HEK293 (cell line): ENCODE results near the gene NXPH1.

Source experiments
- CTCF ChIA-PET: fragments of 350-600 bp; formaldehyde crosslinking; extraction: SDS; loops from one replicate; lab custom pipeline; 2021; ENCODE audit warnings: antibody characterized with exemption; lab: Yijun Ruan, JAX
- POLR2A ChIA-PET: fragments of 300-600 bp; formaldehyde crosslinking; extraction: SDS; loops from one replicate; lab custom pipeline; 2020; ENCODE audit warnings: antibody characterized with exemption, inconsistent platforms; lab: Yijun Ruan, JAX
- H3K27ac ChIP-seq: fragments of 200-500 bp; sonication (Bioruptor generic); 2 replicates; pipeline ENCODE4 v1.5.1; 2014; ENCODE audit warnings: low read depth, low read length, control low read depth, inconsistent platforms; ENCODE audit errors: extremely low read depth
- H3K36me3 ChIP-seq, 2 experiments: fragments of 200-500 bp in 1 of 2; sonication (Bioruptor generic) in 1 of 2; 1 replicate in 1 of 2; 2 replicates in 1 of 2; pipeline ENCODE4 v1.5.1; 2014 to 2017; ENCODE audit warnings: inconsistent platforms in 2 of 2, low read length in 2 of 2; ENCODE audit not compliant: control insufficient read depth in 2 of 2, insufficient read depth in 1 of 2
- H3K4me1 ChIP-seq: fragments of 200-500 bp; sonication (Bioruptor generic); 2 replicates; pipeline ENCODE4 v1.5.1; 2014; ENCODE audit warnings: mild to moderate bottlenecking, low read length, inconsistent platforms; ENCODE audit not compliant: control insufficient read depth, insufficient read depth
- H3K4me3 ChIP-seq: 2 replicates; pipeline ENCODE4 v1.5.1; 2011; ENCODE audit warnings: low read depth, mild to moderate bottlenecking, control low read depth, low read length, moderate library complexity
- H3K9me3 ChIP-seq: fragments of 200-500 bp; sonication (Bioruptor generic); 2 replicates; pipeline ENCODE4 v1.5.1; 2014; ENCODE audit warnings: low read depth, low read length, inconsistent platforms; ENCODE audit not compliant: control insufficient read depth, insufficient read depth
- MEIS1 ChIP-seq: sonication (generic); formaldehyde crosslinking; IDR thresholded peaks from 2 replicates; pipeline ENCODE4 v1.8.1; 2022; ENCODE audit warnings: missing genetic modification reagents, mild to moderate bottlenecking, borderline replicate concordance
- REPIN1 ChIP-seq: fragments of 450-650 bp; formaldehyde crosslinking; IDR thresholded peaks from 2 replicates; pipeline ENCODE4 v1.5.1; 2017; ENCODE audit warnings: missing biosample characterization, missing genetic modification characterization, low read depth
- YY1 ChIP-seq: fragments of 450-650 bp; formaldehyde crosslinking; IDR thresholded peaks from 2 replicates; pipeline ENCODE4 v1.5.1; 2018; ENCODE audit warnings: missing biosample characterization, missing genetic modification characterization
- ZNF112 ChIP-seq: fragments of 450-650 bp; formaldehyde crosslinking; IDR thresholded peaks from 2 replicates; pipeline ENCODE4 v1.5.0; 2017; ENCODE audit warnings: missing biosample characterization, missing genetic modification characterization
- ZNF140 ChIP-seq: fragments of 450-650 bp; formaldehyde crosslinking; IDR thresholded peaks from 2 replicates; pipeline ENCODE4 v1.5.1; 2016; ENCODE audit warnings: missing biosample characterization, missing genetic modification characterization
- ZNF335 ChIP-seq: fragments of 450-650 bp; formaldehyde crosslinking; conservative IDR thresholded peaks from 2 replicates; pipeline ENCODE4 v1.5.1; 2016; ENCODE audit warnings: missing biosample characterization, missing genetic modification characterization
- ZNF600 ChIP-seq: fragments of 450-650 bp; formaldehyde crosslinking; IDR thresholded peaks from 2 replicates; pipeline ENCODE4 v1.5.1; 2016; ENCODE audit warnings: missing biosample characterization, missing genetic modification characterization
- ZNF629 ChIP-seq: fragments of 450-650 bp; formaldehyde crosslinking; IDR thresholded peaks from 2 replicates; pipeline ENCODE4 v1.5.1; 2017; ENCODE audit warnings: missing biosample characterization, missing genetic modification characterization
- ZNF785 ChIP-seq: fragments of 450-650 bp; formaldehyde crosslinking; IDR thresholded peaks from 2 replicates; pipeline ENCODE4 v1.5.1; 2016; ENCODE audit warnings: missing biosample characterization, missing genetic modification characterization
- ZNF792 ChIP-seq: fragments of 450-650 bp; formaldehyde crosslinking; IDR thresholded peaks from 2 replicates; pipeline ENCODE4 v1.5.1; 2016; ENCODE audit warnings: missing biosample characterization, missing genetic modification characterization
- TF ChIP-seq, protein P1 (sequence below): fragments of 450-650 bp; formaldehyde crosslinking; conservative IDR thresholded peaks from 2 replicates; pipeline ENCODE4 v1.5.1; 2016; ENCODE audit warnings: low read depth, missing biosample characterization, missing genetic modification characterization
- TF ChIP-seq, protein P2 (sequence below): fragments of 450-650 bp; formaldehyde crosslinking; IDR thresholded peaks from 2 replicates; pipeline ENCODE4 v1.5.1; 2016; ENCODE audit warnings: missing biosample characterization, missing genetic modification characterization, borderline replicate concordance
- TF ChIP-seq, protein P3 (sequence below): fragments of 450-650 bp; formaldehyde crosslinking; IDR thresholded peaks from 2 replicates; pipeline ENCODE4 v1.5.1; 2016; ENCODE audit warnings: missing biosample characterization, missing genetic modification characterization
- TF ChIP-seq, protein P4 (sequence below): fragments of 450-650 bp; formaldehyde crosslinking; IDR thresholded peaks from 2 replicates; pipeline ENCODE4 v1.5.1; 2016; ENCODE audit warnings: missing biosample characterization, missing genetic modification characterization
- TF ChIP-seq, protein P5 (sequence below): fragments of 450-650 bp; formaldehyde crosslinking; IDR thresholded peaks from 2 replicates; pipeline ENCODE4 v1.5.1; 2016; ENCODE audit warnings: missing biosample characterization, missing genetic modification characterization

The NXPH1 gene

DNA sequence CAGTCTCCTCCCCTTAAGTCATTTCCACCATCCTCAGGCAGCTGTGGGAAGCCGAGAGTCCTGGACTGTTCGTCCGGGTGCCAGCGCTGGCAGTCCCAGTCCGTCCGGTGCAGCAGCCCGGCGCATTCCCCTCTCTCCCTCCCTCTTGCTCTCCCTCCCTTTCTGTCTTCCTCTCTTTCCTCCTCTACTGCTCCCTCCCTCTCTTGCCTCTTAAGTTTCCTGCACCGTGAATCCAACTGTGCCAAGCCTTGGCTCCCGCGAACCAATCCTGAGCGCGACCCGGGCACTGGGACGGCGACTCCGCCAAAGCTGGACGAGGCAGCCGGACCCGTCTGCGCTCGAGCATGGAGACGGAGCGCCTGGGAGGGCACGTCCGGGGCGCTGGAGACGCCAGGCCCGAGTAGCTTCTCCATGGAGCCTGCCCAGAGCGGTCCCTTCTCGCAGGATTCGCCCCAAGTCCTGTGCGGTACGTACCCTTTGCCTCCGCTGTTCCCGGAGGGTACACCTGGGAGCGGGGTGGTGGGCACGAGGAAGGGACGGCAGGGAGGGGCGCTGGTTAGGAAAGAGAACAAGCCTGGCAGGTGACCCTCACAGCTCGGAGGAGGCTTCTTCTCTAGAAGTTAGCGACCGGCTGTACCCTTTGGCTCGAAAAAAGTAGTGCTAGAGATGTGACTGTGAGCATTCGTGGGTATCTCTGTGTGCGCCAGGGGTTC, 1.0 kb downstream of the NXPH1 start:
- Histone ChIP-seq H3K27ac (no peak overlapping the region), H3K9me3 (no peaks in the 10 kb centered on the region), H3K4me1 (no peaks in the 10 kb centered on the region), H3K4me3 (no peak overlapping the region; the same call in 1 of the 2 replicates)
- TF ChIP-seq, protein P1, sequence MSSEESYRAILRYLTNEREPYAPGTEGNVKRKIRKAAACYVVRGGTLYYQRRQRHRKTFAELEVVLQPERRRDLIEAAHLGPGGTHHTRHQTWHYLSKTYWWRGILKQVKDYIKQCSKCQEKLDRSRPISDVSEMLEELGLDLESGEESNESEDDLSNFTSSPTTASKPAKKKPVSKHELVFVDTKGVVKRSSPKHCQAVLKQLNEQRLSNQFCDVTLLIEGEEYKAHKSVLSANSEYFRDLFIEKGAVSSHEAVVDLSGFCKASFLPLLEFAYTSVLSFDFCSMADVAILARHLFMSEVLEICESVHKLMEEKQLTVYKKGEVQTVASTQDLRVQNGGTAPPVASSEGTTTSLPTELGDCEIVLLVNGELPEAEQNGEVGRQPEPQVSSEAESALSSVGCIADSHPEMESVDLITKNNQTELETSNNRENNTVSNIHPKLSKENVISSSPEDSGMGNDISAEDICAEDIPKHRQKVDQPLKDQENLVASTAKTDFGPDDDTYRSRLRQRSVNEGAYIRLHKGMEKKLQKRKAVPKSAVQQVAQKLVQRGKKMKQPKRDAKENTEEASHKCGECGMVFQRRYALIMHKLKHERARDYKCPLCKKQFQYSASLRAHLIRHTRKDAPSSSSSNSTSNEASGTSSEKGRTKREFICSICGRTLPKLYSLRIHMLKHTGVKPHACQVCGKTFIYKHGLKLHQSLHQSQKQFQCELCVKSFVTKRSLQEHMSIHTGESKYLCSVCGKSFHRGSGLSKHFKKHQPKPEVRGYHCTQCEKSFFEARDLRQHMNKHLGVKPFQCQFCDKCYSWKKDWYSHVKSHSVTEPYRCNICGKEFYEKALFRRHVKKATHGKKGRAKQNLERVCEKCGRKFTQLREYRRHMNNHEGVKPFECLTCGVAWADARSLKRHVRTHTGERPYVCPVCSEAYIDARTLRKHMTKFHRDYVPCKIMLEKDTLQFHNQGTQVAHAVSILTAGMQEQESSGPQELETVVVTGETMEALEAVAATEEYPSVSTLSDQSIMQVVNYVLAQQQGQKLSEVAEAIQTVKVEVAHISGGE, result peak; percentile 53
- TF ChIP-seq, protein P2, sequence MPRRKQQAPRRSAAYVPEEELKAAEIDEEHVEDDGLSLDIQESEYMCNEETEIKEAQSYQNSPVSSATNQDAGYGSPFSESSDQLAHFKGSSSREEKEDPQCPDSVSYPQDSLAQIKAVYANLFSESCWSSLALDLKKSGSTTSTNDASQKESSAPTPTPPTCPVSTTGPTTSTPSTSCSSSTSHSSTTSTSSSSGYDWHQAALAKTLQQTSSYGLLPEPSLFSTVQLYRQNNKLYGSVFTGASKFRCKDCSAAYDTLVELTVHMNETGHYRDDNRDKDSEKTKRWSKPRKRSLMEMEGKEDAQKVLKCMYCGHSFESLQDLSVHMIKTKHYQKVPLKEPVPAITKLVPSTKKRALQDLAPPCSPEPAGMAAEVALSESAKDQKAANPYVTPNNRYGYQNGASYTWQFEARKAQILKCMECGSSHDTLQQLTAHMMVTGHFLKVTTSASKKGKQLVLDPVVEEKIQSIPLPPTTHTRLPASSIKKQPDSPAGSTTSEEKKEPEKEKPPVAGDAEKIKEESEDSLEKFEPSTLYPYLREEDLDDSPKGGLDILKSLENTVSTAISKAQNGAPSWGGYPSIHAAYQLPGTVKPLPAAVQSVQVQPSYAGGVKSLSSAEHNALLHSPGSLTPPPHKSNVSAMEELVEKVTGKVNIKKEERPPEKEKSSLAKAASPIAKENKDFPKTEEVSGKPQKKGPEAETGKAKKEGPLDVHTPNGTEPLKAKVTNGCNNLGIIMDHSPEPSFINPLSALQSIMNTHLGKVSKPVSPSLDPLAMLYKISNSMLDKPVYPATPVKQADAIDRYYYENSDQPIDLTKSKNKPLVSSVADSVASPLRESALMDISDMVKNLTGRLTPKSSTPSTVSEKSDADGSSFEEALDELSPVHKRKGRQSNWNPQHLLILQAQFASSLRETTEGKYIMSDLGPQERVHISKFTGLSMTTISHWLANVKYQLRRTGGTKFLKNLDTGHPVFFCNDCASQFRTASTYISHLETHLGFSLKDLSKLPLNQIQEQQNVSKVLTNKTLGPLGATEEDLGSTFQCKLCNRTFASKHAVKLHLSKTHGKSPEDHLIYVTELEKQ (tag by site-specific recombination), result no peak
- no peak for TF ChIP-seq ZNF140 (tag by site-specific recombination)
- TF ChIP-seq ZNF112, result no peak
- no peak for TF ChIP-seq ZNF629 (tag by site-specific recombination)
- no peak for TF ChIP-seq YY1 (tag by site-specific recombination)
- TF ChIP-seq REPIN1 (tag by site-specific recombination), result no peak
- no peak for TF ChIP-seq ZNF792 (tag by site-specific recombination)
- TF ChIP-seq, protein P3, sequence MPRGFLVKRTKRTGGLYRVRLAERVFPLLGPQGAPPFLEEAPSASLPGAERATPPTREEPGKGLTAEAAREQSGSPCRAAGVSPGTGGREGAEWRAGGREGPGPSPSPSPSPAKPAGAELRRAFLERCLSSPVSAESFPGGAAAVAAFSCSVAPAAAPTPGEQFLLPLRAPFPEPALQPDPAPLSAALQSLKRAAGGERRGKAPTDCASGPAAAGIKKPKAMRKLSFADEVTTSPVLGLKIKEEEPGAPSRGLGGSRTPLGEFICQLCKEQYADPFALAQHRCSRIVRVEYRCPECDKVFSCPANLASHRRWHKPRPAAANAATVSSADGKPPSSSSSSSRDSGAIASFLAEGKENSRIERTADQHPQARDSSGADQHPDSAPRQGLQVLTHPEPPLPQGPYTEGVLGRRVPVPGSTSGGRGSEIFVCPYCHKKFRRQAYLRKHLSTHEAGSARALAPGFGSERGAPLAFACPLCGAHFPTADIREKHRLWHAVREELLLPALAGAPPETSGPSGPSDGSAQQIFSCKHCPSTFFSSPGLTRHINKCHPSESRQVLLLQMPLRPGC (tag by site-specific recombination), result no peak
- TF ChIP-seq, protein P4, sequence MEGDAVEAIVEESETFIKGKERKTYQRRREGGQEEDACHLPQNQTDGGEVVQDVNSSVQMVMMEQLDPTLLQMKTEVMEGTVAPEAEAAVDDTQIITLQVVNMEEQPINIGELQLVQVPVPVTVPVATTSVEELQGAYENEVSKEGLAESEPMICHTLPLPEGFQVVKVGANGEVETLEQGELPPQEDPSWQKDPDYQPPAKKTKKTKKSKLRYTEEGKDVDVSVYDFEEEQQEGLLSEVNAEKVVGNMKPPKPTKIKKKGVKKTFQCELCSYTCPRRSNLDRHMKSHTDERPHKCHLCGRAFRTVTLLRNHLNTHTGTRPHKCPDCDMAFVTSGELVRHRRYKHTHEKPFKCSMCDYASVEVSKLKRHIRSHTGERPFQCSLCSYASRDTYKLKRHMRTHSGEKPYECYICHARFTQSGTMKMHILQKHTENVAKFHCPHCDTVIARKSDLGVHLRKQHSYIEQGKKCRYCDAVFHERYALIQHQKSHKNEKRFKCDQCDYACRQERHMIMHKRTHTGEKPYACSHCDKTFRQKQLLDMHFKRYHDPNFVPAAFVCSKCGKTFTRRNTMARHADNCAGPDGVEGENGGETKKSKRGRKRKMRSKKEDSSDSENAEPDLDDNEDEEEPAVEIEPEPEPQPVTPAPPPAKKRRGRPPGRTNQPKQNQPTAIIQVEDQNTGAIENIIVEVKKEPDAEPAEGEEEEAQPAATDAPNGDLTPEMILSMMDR (tag by site-specific recombination), result no peak
- TF ChIP-seq ZNF335 (tag by site-specific recombination), result peak; percentile 4; the same call in 1 of the 2 replicates
- no peak for TF ChIP-seq ZNF600 (tag by site-specific recombination)
- TF ChIP-seq, protein P5, sequence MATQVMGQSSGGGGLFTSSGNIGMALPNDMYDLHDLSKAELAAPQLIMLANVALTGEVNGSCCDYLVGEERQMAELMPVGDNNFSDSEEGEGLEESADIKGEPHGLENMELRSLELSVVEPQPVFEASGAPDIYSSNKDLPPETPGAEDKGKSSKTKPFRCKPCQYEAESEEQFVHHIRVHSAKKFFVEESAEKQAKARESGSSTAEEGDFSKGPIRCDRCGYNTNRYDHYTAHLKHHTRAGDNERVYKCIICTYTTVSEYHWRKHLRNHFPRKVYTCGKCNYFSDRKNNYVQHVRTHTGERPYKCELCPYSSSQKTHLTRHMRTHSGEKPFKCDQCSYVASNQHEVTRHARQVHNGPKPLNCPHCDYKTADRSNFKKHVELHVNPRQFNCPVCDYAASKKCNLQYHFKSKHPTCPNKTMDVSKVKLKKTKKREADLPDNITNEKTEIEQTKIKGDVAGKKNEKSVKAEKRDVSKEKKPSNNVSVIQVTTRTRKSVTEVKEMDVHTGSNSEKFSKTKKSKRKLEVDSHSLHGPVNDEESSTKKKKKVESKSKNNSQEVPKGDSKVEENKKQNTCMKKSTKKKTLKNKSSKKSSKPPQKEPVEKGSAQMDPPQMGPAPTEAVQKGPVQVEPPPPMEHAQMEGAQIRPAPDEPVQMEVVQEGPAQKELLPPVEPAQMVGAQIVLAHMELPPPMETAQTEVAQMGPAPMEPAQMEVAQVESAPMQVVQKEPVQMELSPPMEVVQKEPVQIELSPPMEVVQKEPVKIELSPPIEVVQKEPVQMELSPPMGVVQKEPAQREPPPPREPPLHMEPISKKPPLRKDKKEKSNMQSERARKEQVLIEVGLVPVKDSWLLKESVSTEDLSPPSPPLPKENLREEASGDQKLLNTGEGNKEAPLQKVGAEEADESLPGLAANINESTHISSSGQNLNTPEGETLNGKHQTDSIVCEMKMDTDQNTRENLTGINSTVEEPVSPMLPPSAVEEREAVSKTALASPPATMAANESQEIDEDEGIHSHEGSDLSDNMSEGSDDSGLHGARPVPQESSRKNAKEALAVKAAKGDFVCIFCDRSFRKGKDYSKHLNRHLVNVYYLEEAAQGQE (tag by site-specific recombination), result no peak
- no peak for TF ChIP-seq MEIS1 (CRISPR knock-in tag)
- no peak for TF ChIP-seq ZNF785 (tag by site-specific recombination)
- TF ChIP-seq, all 188 proteins: peak for 2
- POLR2A ChIA-PET, result no interaction called here
- no peaks in the 10 kb centered on the region for H3K36me3 ChIP-seq
- CTCF ChIA-PET, result interaction anchor here (0.7 to 1.1 kb wide), 2 partner anchors 17 to 28 kb away, joined by 5 read pairs; no protein-coding TSS in a partner anchor
